ENCODE results near the gene LYSMD1.
A peak's percentile ranks its signal among the peaks of the same experiment; 100 is the strongest.

LYSMD1 gene

DNA sequence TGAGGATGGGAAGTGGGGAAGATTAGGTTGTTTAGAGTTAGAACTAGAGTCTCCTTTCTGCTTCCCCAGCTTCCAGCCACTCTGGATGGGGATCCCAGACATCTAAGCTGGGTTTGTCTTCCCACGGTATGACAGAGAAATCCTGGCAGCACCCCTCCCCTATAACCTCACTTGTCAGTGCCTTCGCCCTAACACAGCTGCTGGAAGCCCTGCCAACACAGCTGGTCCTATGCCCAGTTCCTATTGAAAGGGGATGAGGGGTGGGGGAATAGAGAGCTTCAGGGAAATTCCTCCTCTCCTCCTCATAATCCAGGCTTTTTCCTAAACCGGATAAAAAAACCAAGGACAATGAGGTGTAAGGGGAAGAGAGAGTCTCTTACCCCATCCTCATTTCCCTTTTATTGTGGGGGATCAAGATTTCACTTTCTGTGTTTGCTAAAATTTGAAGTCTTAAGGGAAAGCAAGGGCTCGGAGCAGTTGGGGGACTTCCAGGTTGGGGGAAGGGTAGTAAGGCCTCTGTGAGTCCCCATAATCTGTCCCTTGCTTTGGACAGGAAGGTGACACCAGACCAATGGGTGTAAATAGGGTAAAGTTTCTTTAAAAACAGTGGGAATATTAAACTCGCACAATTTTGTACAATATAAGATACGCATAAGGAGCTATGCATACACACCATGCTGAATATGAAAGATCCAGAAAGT, 9.5 kb upstream of the LYSMD1 start:
- DNase-seq = no peak

- DNase-seq = no peak
Measured at GRCh38 chr1:151171190-151171589, 5.5 kb upstream of the LYSMD1 start.

- DNase-seq = no peak
Measured at GRCh38 chr1:151167116-151167515, 1.4 kb upstream of the LYSMD1 start.

DNA sequence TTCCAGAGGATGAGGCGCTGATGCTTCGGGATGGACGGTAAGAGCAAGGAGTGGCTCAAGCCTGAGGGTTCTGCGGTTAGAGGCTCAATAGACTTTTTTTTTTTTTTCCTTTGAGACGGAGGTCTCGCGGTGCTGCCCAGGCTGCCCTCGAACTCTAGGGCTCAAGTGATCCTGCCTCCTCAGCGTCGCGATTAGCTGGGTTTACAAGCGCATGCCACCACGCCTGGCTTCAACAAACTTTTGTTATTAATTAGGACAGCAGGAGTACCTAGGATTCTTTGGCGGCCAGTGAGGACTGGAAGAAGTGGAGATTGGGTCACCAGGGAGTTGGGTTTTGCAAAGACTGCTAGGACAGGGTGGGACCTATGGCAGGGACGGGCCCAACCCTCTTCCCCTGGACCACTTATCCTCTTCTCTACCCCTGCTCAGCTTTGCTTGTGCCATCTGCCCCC, 829 bp upstream of the LYSMD1 start:
- DNase-seq = peak; percentile 62

DNA sequence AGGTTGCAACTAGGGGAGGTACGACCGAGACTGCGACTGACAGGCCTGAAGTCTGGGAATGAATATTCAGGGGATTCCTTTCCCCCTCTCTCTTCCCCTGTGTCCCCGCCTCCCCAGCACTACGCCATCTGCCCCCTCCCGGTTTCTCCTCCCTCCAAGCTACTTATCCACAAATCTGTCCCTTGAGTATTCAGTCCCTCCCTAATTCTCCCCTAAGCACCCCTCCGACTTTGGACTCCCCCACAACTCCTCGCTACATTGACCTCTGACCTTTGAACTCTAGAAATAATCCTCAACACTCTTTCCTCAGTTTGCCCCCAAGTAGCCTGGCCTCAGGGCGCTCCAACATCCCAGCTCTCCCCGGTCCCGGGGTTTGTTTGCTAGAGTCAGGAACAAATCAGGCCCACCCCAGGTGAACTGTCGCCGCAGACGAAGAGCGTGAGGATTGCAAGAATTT, 393 bp downstream of the LYSMD1 start:
- DNase-seq = peak; percentile 98

DNA sequence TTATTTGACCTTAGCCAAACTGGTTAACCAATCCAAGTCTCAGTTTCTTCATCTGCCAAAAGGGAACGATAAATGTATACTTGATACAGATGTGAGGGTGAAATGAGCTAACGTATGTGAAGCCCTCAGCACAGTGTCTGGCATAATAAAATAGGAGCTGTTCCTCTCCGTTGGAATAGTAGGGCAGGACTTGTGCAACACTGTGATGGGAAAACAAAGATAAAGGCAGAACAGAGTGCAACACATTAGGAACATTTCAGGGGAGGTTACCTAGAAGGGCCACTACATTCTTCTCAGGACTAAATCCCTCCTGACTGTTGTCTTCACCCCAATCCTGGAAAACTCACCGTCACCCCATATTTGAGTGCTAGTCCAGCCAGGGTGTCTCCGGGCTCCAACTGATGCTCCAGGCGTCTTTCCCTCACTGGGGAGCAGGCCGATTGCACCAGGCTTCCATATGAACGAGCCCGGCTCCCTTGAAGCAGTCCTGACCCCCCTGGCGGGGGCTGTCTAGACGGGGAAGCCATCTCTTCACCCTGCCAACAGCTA, 896 bp downstream of the LYSMD1 start:
- DNase-seq = peak; percentile 54

DNA sequence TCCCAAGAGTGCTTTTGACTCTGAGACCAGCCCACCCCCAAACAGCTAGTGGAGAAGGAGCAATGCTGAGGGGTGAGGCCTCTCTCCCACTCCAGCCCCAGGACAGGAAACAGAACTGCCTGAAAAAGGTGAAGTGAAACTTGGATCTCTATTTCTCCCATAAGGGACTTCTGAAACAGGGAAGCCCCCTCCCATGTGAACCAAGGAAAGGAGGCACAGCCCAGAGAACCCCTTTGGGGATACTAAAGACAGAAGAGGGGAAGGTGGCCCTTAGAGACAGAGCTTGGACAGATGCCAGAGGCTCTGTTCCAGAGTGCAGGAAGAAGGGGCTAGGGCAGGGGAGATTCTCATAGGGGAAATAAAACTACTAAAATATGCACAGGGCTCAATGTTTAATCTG, 6.3 kb downstream of the LYSMD1 start:
- DNase-seq = no peak

- no peak for DNase-seq
Measured at GRCh38 chr1:151158751-151159251, 6.9 kb downstream of the LYSMD1 start.

- no peak for DNase-seq
Measured at GRCh38 chr1:151158326-151158725, 7.4 kb downstream of the LYSMD1 start.

- DNase-seq = no peak
Measured at GRCh38 chr1:151157067-151157531, 8.6 kb downstream of the LYSMD1 start.

- DNase-seq = peak; percentile 47
Measured at GRCh38 chr1:151156515-151156819, 9.2 kb downstream of the LYSMD1 start, which contains the start of gene TNFAIP8L2. Gene TNFAIP8L2, plus strand, starts transcription at chr1:151156649. Its CDS starts 2,049 bp downstream, at chr1:151158698.

GRCh38 chr1:151147665-151148064, 18.0 kb downstream of the LYSMD1 start:
- no peak for DNase-seq

DNA sequence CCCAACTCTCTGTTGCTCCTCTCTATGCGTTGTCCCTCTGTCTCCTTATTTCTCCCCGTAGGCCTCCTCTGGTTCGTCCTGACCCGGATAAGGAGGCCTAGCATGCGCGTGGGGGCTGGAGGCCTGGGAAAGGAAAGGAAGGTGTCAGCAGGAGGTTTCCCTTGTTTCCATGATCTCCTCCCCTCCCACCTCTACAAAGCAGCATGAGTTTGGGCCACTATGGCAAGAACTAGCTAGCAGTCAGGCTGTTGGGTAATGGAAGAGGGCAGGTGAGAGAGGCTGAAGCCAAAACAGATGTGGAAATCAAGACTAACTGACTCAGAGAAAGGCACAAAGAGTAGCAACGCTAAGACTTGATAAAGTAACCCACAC, 18.6 kb downstream of the LYSMD1 start:
- no peak for DNase-seq

- DNase-seq = peak; percentile 97
Measured at GRCh38 chr1:151146412-151147131, 19.1 kb downstream of the LYSMD1 start, which contains the start of gene SEMA6C. Gene SEMA6C, minus strand, starts transcription at chr1:151146631. Its CDS starts 4,010 bp downstream, at chr1:151142621.

- peak; percentile 69 for DNase-seq
Measured at GRCh38 chr1:151146072-151146411, 19.7 kb downstream of the LYSMD1 start.

GRCh38 chr1:151145304-151146071, 20.2 kb downstream of the LYSMD1 start:
- peak; percentile 69 for DNase-seq

GRCh38 chr1:151144474-151145303, 21.0 kb downstream of the LYSMD1 start:
- DNase-seq = peak; percentile 42

- DNase-seq = peak; percentile 42
Measured at GRCh38 chr1:151143986-151144385, 21.7 kb downstream of the LYSMD1 start.

GRCh38 chr1:151143057-151143435, 22.7 kb downstream of the LYSMD1 start:
- DNase-seq = peak; percentile 65

- peak; percentile 80 for DNase-seq
Measured at GRCh38 chr1:151142411-151143056, 23.2 kb downstream of the LYSMD1 start.

DNA sequence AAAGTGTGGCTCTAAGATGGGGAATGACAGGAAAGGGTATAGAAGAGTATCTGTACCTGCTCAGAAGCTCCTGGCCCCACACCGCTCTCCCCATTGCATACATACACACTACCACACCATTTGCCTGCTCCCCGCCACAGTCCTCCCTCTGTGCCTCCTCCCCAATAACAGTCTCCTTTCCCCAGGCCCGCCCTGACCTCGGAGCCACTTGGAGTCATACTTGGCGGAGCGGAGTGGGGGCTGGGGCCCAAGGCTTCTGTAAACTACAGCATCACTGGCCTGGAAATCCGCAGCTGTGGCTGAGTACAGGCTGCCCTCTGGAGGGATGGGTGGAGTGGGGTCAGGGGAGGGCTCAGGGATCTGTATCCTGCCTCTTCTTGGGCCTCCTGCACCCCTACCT, 27.9 kb downstream of the LYSMD1 start:
- no peak for DNase-seq
